Kidney (tissue), 14 donors: ENCODE data around the gene PIGQ. TPM values are rescaled to one million over a fixed set of nuclear protein-coding genes. Genes with fewer than 3 reads are reported as not detected.

ENCODE experiments used
- DNase-seq, 5 donors: peaks; one replicate each; pipeline ENCODE4 v3.0.0-alpha.2; 2013 to 2020
- FAIRE-seq: peaks from 2 replicates; lab custom pipeline; 2012; peaks lifted over from hg19 to GRCh38; lab: Jason Lieb, UNC
- H3K27ac ChIP-seq, 2 donors: one replicate each; pipeline ENCODE4 v1.7.0; 2013; ENCODE audit warnings: low read depth in 2 of 2, low read length in 2 of 2, inconsistent platforms in 1 of 2
- H3K27me3 ChIP-seq: one replicate; pipeline ENCODE4 v1.7.1; 2013; ENCODE audit warnings: low read length, inconsistent platforms; ENCODE audit not compliant: control insufficient read depth, insufficient read depth
- H3K36me3 ChIP-seq, 3 donors: one replicate each; pipeline versions ENCODE4 v1.7.0 to v1.7.1; 2013; ENCODE audit warnings: low read length in 3 of 3, control low read depth in 1 of 3, inconsistent platforms in 1 of 3; ENCODE audit not compliant: insufficient read depth in 3 of 3, control insufficient read depth in 2 of 3
- H3K4me1 ChIP-seq, 3 donors: one replicate each; pipeline versions ENCODE4 v1.7.0 to v1.7.1; 2013; ENCODE audit warnings: low read length in 3 of 3, inconsistent platforms in 1 of 3, low read depth in 1 of 3; ENCODE audit not compliant: control insufficient read depth in 2 of 3, insufficient read depth in 2 of 3
- H3K4me3 ChIP-seq, 3 donors: one replicate each; pipeline versions ENCODE4 v1.7.0 to v1.8.1; 2013; ENCODE audit warnings: low read length in 3 of 3, control low read depth in 1 of 3, inconsistent platforms in 1 of 3
- H3K9ac ChIP-seq, 3 donors: one replicate each; pipeline versions ENCODE4 v1.7.0 to v1.7.1; 2013; ENCODE audit warnings: low read length in 3 of 3, control low read depth in 1 of 3, inconsistent platforms in 1 of 3
- H3K9me3 ChIP-seq, 3 donors: one replicate each; pipeline versions ENCODE4 v1.7.0 to v1.7.1; 2013; ENCODE audit warnings: low read length in 3 of 3, control low read depth in 1 of 3, inconsistent platforms in 1 of 3; ENCODE audit not compliant: control insufficient read depth in 2 of 3, insufficient read depth in 1 of 3
- intact Hi-C: fragments of 100-400 bp; cut with DNase I; formaldehyde crosslinking; loops from one replicate; pipeline ENCODE4 v1.11.1; 2022
- polyA plus RNA-seq: library from polyadenylated mRNA; stranded (reverse); fragments of 350-450 nt; fragmentation: Illumina TruSeq; extraction: RNeasy Lipid Tissue Mini Kit (QIAGEN cat#74804); gene quantifications from one replicate; pipeline ENCODE4 v1.2.3, GENCODE V29; 2014; ENCODE audit warnings: low read depth, low replicate concordance; ENCODE audit not compliant: insufficient read depth
- total RNA-seq: library from RNA; stranded (reverse); fragmentation: NEBNext Ultra II Directional; extraction: Animal tissue kit (Norgen Biotek cat#: 25700); gene quantifications from one replicate; pipeline ENCODE4 v1.2.1, GENCODE V29; 2021
- TF ChIP-seq, protein P1 (sequence below): IDR thresholded peaks from 3 replicates; pipeline ENCODE4 v1.5.1; 2012; ENCODE audit warnings: mild to moderate bottlenecking, moderate library complexity, borderline replicate concordance; ENCODE audit not compliant: insufficient read depth; ENCODE audit errors: extremely low read depth
- donor health status: control.
- donor health status: control.
- donor health status: control.
- donor health status: control.
- donor health status: control.
- donor health status: DM: yes; HTN: yes; CAD: no.
- donor health status: Normal renal cell carcinoma (clear cell type).

PIGQ gene
- total and polyA plus RNA-seq, 2 donors from 2014 or later, result 92.9 to 118 TPM

- Histone ChIP-seq H3K4me3 (no peak overlapping the region), H3K9me3 (no peaks in the 10 kb centered on the region), H3K36me3 (peaks cover 0 to 2% (median 0%) of the 10 kb centered on the region in 3 donors), H3K27me3 (no peaks in the 10 kb centered on the region), H3K9ac (no peak overlapping the region), H3K4me1 (peaks cover 0 to 7% (median 3%) of the 10 kb centered on the region in 3 donors), H3K27ac (no peak overlapping the region)
- DNase-seq (no peak), FAIRE-seq (no peak)
- TF ChIP-seq, protein P1, sequence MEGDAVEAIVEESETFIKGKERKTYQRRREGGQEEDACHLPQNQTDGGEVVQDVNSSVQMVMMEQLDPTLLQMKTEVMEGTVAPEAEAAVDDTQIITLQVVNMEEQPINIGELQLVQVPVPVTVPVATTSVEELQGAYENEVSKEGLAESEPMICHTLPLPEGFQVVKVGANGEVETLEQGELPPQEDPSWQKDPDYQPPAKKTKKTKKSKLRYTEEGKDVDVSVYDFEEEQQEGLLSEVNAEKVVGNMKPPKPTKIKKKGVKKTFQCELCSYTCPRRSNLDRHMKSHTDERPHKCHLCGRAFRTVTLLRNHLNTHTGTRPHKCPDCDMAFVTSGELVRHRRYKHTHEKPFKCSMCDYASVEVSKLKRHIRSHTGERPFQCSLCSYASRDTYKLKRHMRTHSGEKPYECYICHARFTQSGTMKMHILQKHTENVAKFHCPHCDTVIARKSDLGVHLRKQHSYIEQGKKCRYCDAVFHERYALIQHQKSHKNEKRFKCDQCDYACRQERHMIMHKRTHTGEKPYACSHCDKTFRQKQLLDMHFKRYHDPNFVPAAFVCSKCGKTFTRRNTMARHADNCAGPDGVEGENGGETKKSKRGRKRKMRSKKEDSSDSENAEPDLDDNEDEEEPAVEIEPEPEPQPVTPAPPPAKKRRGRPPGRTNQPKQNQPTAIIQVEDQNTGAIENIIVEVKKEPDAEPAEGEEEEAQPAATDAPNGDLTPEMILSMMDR, result no peak
- intact Hi-C loops, result no loop called here
These were observed 16.0 kb upstream of the PIGQ start for GRCh38 chr16:553601-554296.

DNA sequence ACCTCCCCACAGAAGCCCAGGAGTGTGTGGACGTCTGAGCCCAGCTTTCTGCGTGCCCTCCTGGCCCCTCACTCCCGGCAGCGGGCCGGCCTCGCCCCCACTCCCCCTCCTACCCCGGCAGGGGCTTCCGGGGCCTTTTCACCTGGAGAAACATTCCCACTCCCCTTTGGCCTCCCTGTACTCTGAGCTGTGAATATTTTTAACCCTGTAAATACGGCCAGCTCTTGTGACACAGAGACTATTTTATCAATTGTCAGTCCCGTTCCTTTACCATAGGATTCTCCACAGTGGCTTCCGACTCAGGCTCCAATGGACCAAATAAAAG, 15.5 kb upstream of the PIGQ start:
- TF ChIP-seq, protein P1, result no peak
- intact Hi-C loops, result no loop called here
- H3K4me1 ChIP-seq, result peaks cover 0 to 9% (median 3%) of the 10 kb centered on the region in 3 donors
- H3K36me3 ChIP-seq, result peaks cover 0 to 2% (median 0%) of the 10 kb centered on the region in 3 donors
- no peaks in the 10 kb centered on the region for H3K27me3 ChIP-seq
- no peak overlapping the region for H3K9ac ChIP-seq
- H3K27ac ChIP-seq, result no peak overlapping the region
- no peak overlapping the region for H3K4me3 ChIP-seq
- DNase-seq (no peak), FAIRE-seq (no peak)
- no peaks in the 10 kb centered on the region for H3K9me3 ChIP-seq

GRCh38 chr16:554640-555365, 15.0 kb upstream of the PIGQ start:
- peak overlapping the region in 1 of 2 donors; percentile 11 for H3K27ac ChIP-seq
- H3K9ac ChIP-seq, result no peak overlapping the region
- FAIRE-seq (no peak), DNase-seq (peak in 4 of 5 donors; percentile 56 to 79 (median 67))
- no peaks in the 10 kb centered on the region for H3K9me3 ChIP-seq
- intact Hi-C loops, result no loop called here
- H3K36me3 ChIP-seq, result peaks cover 0 to 2% (median 0%) of the 10 kb centered on the region in 3 donors
- peaks cover 0 to 11% (median 3%) of the 10 kb centered on the region in 3 donors for H3K4me1 ChIP-seq
- no peaks in the 10 kb centered on the region for H3K27me3 ChIP-seq
- H3K4me3 ChIP-seq, result no peak overlapping the region
- TF ChIP-seq, protein P1, result no peak
